ENCODE data around the gene PGS1.

PGS1 gene

GRCh38 chr17:78449983-78450595, 71.6 kb downstream of the PGS1 start:
- Histone ChIP-seq H3K36me3 (ENCODE audit: insufficient read depth, low read length) (no peaks in the 10 kb centered on the region), H3K4me3 (ENCODE audit: low read depth in 1 of 2, low read length in 2 of 2) (no peak overlapping the region), H3K79me2 (ENCODE audit: insufficient read depth, low read length) (no peaks in the 10 kb centered on the region), H3K9me3 (ENCODE audit: insufficient read depth, low read length, severe bottlenecking) (no peaks in the 10 kb centered on the region), H4K20me1 (ENCODE audit: insufficient read depth, low read length) (no peaks in the 10 kb centered on the region), H3K27me3 (ENCODE audit: insufficient read depth, low read length, poor library complexity) (no peaks in the 10 kb centered on the region), H3K4me1 (ENCODE audit: insufficient read depth, low read length) (no peaks in the 10 kb centered on the region), H3K4me2 (ENCODE audit: insufficient read depth, low read length) (no peak overlapping the region), H2AFZ (ENCODE audit: low read depth, low read length) (no peak overlapping the region), H3K9ac (ENCODE audit: low read depth, low read length) (no peak overlapping the region), H3K27ac (ENCODE audit: low read length) (no peak overlapping the region)
- TF ChIP-seq EZH2 (IDR thresholded peaks at IDR 0.05; ENCODE audit: borderline replicate concordance, low read depth, low read length, severe bottlenecking) = no peak
- DNase-seq (no peak), ATAC-seq (ENCODE audit: insufficient read depth, low read depth) (no peak)

GRCh38 chr17:78450696-78451345, 72.4 kb downstream of the PGS1 start:
- ATAC-seq (ENCODE audit: insufficient read depth, low read depth) (no peak), DNase-seq (no peak)
- H3K4me3 ChIP-seq (ENCODE audit: low read depth in 1 of 2, low read length in 2 of 2) = no peak overlapping the region
- no peaks in the 10 kb centered on the region for H3K36me3 ChIP-seq (ENCODE audit: insufficient read depth, low read length)
- no peaks in the 10 kb centered on the region for H3K27me3 ChIP-seq (ENCODE audit: insufficient read depth, low read length, poor library complexity)
- H3K9ac ChIP-seq (ENCODE audit: low read depth, low read length) = no peak overlapping the region
- no peaks in the 10 kb centered on the region for H3K9me3 ChIP-seq (ENCODE audit: insufficient read depth, low read length, severe bottlenecking)
- H3K27ac ChIP-seq (ENCODE audit: low read length) = no peak overlapping the region
- no peak overlapping the region for H2AFZ ChIP-seq (ENCODE audit: low read depth, low read length)
- H4K20me1 ChIP-seq (ENCODE audit: insufficient read depth, low read length) = no peaks in the 10 kb centered on the region
- no peaks in the 10 kb centered on the region for H3K4me1 ChIP-seq (ENCODE audit: insufficient read depth, low read length)
- no peaks in the 10 kb centered on the region for H3K79me2 ChIP-seq (ENCODE audit: insufficient read depth, low read length)
- TF ChIP-seq CTCF (IDR thresholded peaks at IDR 0.05; ENCODE audit: borderline replicate concordance, extremely low read depth, low read length, poor library complexity, severe bottlenecking) (no peak), EZH2 (IDR thresholded peaks at IDR 0.05; ENCODE audit: borderline replicate concordance, low read depth, low read length, severe bottlenecking) (no peak)
- no peak overlapping the region for H3K4me2 ChIP-seq (ENCODE audit: insufficient read depth, low read length)

DNA sequence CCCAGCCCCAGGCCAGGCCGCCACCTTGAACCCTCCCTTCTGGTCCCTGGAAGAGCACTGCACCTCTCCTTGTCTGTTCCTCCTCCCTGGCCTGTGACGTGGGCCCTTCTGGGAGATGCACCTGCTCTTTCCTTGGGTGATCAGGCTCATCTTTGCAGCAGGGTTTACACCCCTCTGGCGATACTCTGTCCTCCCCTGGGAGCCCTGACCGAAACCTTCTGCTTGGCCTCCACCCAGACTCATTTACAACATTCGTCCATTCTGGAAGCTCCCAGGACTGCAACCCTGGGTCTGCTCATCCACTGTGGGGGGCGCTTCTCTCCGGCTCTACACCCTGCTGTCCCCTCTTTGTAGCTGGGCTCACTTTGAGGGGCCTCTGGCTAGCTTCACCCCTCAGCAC, 73.3 kb downstream of the PGS1 start:
- ATAC-seq (ENCODE audit: insufficient read depth, low read depth) = no peak
- Histone ChIP-seq H3K4me2 (ENCODE audit: insufficient read depth, low read length) (no peak overlapping the region), H3K9ac (ENCODE audit: low read depth, low read length) (no peak overlapping the region)

More for the DNA sequence above, 73.3 kb downstream of the PGS1 start:
- Histone ChIP-seq H3K27ac (ENCODE audit: low read length) (no peak overlapping the region), H3K4me1 (ENCODE audit: insufficient read depth, low read length) (no peaks in the 10 kb centered on the region), H4K20me1 (ENCODE audit: insufficient read depth, low read length) (no peaks in the 10 kb centered on the region), H3K36me3 (ENCODE audit: insufficient read depth, low read length) (no peaks in the 10 kb centered on the region), H3K4me3 (ENCODE audit: low read depth in 1 of 2, low read length in 2 of 2) (no peak overlapping the region), H3K79me2 (ENCODE audit: insufficient read depth, low read length) (no peaks in the 10 kb centered on the region), H3K9me3 (ENCODE audit: insufficient read depth, low read length, severe bottlenecking) (no peaks in the 10 kb centered on the region), H3K27me3 (ENCODE audit: insufficient read depth, low read length, poor library complexity) (no peaks in the 10 kb centered on the region), H2AFZ (ENCODE audit: low read depth, low read length) (no peak overlapping the region)
- TF ChIP-seq EZH2 (IDR thresholded peaks at IDR 0.05; ENCODE audit: borderline replicate concordance, low read depth, low read length, severe bottlenecking) (no peak), CTCF (IDR thresholded peaks at IDR 0.05; ENCODE audit: borderline replicate concordance, extremely low read depth, low read length, poor library complexity, severe bottlenecking) (no peak)
- no peak for DNase-seq

Measured in DND-41 (cell line).